HL-60 (cell line): ENCODE measurements around the gene COG1.

Experiments used
- GABPA ChIP-seq: IDR thresholded peaks from 2 replicates; pipeline ENCODE4 v1.6.1; 2012; ENCODE audit warnings: low read depth
- POLR2AphosphoS5 ChIP-seq: IDR thresholded peaks from 2 replicates; pipeline ENCODE4 v1.6.1; 2012; ENCODE audit warnings: low read depth
- TF ChIP-seq, protein P1 (sequence below): IDR thresholded peaks from one replicate; pipeline ENCODE4 v1.5.1; 2011; ENCODE audit warnings: low read length, control low read depth, inconsistent platforms; ENCODE audit not compliant: insufficient read depth
- TF ChIP-seq, protein P2 (sequence below): IDR thresholded peaks from 2 replicates; pipeline ENCODE4 v1.6.1; 2012; ENCODE audit warnings: low read depth; ENCODE audit not compliant: insufficient replicate concordance

DNA sequence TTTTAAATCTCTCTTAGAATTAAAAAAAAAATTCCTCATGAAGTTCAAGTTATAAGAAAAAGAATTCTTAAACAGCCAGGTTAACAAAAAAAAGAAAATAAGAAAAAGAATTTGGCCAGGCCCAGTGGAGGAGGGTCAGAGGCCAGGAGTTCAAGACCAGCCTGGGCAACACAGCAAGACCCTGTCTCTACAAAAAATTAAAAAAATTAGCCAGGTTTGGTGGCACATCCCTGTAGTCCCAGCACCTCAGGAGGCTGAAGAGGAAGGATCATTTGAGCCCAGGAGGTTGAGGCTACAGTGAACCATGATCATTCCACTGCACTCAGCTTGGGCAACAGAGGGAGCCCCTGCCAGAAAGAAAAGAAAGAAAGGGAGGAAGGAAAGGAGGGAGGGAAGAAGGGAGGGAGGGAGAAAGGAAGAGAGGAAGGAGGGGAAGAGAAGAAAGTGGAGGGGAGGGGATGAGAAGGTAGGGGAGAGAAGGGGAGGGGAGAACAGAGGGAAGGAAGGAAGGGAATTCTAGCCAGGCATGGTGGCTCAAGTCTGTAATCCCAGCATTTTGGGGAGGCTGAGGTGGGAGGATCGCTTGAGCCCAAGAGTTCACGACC lies 30.9 kb downstream of the COG1 start:
- TF ChIP-seq, protein P1, sequence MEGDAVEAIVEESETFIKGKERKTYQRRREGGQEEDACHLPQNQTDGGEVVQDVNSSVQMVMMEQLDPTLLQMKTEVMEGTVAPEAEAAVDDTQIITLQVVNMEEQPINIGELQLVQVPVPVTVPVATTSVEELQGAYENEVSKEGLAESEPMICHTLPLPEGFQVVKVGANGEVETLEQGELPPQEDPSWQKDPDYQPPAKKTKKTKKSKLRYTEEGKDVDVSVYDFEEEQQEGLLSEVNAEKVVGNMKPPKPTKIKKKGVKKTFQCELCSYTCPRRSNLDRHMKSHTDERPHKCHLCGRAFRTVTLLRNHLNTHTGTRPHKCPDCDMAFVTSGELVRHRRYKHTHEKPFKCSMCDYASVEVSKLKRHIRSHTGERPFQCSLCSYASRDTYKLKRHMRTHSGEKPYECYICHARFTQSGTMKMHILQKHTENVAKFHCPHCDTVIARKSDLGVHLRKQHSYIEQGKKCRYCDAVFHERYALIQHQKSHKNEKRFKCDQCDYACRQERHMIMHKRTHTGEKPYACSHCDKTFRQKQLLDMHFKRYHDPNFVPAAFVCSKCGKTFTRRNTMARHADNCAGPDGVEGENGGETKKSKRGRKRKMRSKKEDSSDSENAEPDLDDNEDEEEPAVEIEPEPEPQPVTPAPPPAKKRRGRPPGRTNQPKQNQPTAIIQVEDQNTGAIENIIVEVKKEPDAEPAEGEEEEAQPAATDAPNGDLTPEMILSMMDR = no peak
- no peak for TF ChIP-seq POLR2AphosphoS5
- TF ChIP-seq GABPA = no peak
- TF ChIP-seq, protein P2, sequence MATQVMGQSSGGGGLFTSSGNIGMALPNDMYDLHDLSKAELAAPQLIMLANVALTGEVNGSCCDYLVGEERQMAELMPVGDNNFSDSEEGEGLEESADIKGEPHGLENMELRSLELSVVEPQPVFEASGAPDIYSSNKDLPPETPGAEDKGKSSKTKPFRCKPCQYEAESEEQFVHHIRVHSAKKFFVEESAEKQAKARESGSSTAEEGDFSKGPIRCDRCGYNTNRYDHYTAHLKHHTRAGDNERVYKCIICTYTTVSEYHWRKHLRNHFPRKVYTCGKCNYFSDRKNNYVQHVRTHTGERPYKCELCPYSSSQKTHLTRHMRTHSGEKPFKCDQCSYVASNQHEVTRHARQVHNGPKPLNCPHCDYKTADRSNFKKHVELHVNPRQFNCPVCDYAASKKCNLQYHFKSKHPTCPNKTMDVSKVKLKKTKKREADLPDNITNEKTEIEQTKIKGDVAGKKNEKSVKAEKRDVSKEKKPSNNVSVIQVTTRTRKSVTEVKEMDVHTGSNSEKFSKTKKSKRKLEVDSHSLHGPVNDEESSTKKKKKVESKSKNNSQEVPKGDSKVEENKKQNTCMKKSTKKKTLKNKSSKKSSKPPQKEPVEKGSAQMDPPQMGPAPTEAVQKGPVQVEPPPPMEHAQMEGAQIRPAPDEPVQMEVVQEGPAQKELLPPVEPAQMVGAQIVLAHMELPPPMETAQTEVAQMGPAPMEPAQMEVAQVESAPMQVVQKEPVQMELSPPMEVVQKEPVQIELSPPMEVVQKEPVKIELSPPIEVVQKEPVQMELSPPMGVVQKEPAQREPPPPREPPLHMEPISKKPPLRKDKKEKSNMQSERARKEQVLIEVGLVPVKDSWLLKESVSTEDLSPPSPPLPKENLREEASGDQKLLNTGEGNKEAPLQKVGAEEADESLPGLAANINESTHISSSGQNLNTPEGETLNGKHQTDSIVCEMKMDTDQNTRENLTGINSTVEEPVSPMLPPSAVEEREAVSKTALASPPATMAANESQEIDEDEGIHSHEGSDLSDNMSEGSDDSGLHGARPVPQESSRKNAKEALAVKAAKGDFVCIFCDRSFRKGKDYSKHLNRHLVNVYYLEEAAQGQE = no peak
